Suprapubic skin (tissue), 3 donors: Measurements from ENCODE around the gene TEX14.

Experiments
- EP300 ChIP-seq: sonication (generic); formaldehyde crosslinking; IDR thresholded peaks from one replicate; pipeline ENCODE4 v1.6.1; 2017; ENCODE audit warnings: antibody characterized with exemption
- POLR2A ChIP-seq, 2 donors: fragments of 450-650 bp; IDR thresholded peaks; one replicate each; pipeline ENCODE4 v1.6.1; 2017; ENCODE audit warnings: antibody characterized with exemption in 2 of 2, mild to moderate bottlenecking in 2 of 2, moderate library complexity in 2 of 2
- TF ChIP-seq, protein P1 (sequence below), 2 donors: fragments of 200-600 bp in 1 of 2; fragments of 450-650 bp in 1 of 2; sonication (generic) in 1 of 2; IDR thresholded peaks; one replicate each; pipeline ENCODE4 v1.5.1; 2016 to 2019; ENCODE audit warnings: antibody characterized with exemption in 2 of 2, mild to moderate bottlenecking in 1 of 2, moderate library complexity in 1 of 2

- TF ChIP-seq, protein P1, sequence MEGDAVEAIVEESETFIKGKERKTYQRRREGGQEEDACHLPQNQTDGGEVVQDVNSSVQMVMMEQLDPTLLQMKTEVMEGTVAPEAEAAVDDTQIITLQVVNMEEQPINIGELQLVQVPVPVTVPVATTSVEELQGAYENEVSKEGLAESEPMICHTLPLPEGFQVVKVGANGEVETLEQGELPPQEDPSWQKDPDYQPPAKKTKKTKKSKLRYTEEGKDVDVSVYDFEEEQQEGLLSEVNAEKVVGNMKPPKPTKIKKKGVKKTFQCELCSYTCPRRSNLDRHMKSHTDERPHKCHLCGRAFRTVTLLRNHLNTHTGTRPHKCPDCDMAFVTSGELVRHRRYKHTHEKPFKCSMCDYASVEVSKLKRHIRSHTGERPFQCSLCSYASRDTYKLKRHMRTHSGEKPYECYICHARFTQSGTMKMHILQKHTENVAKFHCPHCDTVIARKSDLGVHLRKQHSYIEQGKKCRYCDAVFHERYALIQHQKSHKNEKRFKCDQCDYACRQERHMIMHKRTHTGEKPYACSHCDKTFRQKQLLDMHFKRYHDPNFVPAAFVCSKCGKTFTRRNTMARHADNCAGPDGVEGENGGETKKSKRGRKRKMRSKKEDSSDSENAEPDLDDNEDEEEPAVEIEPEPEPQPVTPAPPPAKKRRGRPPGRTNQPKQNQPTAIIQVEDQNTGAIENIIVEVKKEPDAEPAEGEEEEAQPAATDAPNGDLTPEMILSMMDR (IDR thresholded peaks at IDR 0.05): no peak
- TF ChIP-seq POLR2A (IDR thresholded peaks at IDR 0.05) (no peak), EP300 (no peak)
Observed at GRCh38 chr17:58576679-58577367, 115.0 kb downstream of the TEX14 start.
